CD1c-positive myeloid dendritic cell (primary cell): ENCODE results near the gene PLEKHO1.
"Not testable (repeated sequence)": the region's sequence is repeated elsewhere in the genome, so short reads cannot be mapped to it uniquely, and the experiment has no call there.

Source experiments
- DNase-seq: peaks from one replicate; pipeline ENCODE4 v3.0.0-alpha.2; 2016; ENCODE audit errors: extremely low spot score

The PLEKHO1 gene

DNA sequence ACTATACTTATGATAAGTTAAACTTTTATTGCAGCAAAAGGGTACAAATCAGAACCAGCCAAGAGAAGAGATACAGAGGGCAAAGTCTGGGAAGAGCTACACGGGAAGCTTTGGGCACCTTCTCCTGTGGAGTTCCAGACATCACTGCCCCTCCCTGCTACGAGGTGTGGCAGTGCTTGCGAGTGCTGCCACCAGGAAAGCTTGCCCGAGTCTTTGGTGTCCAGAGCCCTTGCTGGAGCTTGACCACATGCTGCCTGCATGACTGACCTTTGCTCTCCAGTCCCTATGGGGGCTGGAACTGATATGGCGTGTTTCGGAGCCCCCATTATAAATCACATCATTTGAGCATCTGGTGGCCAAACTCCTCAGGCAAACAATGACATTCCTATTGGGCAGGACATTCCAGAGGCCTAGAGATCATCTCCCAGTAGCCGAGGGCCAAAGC lies 23.4 kb downstream of the PLEKHO1 start:
- no peak for DNase-seq

DNA sequence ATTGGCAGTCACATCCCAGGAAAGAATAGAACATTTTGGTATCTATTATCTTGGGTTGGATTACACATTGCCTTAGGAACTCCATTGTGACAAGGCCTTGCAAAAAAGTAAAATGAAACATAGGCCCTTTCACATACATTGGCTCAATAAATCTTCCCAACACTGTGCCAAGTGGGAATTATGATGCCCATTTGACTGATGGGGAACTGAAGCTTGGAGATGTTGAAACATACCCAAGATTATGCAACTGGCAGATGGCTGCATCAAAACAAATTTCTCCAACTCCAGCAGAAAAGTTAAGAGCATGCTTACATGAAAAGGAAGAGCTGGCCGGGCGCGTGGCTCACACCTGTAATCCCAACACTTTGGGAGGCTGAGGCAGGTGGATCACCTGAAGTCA lies 26.9 kb downstream of the PLEKHO1 start:
- DNase-seq, result peak; percentile 78

DNA sequence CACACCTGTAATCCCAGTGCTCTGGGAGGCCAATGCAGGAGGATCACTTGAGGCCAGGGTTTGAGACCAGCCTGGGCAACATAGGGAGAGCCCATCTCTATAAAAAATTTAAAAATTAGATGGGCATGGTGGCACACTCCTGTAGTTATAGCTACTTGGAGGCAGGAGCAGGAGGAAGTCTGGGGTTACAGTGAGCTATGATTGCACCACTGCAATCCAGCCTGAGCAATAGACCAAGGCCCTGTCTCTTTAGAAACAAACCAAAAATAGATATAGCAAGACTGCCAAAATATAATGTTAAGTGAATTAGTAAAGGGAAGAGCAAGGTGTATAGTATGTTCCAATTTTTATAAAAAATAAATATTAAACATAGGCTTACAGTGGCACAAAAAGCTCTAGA lies 28.8 kb downstream of the PLEKHO1 start:
- no peak for DNase-seq

DNA sequence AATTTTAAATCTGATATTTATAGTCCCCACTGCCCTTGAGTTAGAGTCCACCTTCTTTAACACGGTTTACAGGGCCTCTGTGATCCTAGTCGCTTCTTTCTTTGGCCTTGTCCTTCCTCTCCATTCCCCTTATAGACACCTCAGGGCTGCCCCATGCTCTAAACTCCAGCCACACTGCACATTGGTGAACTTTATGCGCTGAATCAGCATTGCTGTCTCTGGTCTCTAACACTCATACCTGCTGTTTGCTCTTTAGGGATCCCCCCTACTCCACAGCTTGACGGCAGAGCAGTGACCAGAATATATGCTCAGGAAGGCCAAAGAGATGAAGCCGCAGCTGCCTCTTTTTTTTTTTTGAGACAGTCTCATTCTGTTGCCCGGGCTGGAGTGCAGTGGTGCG lies 30.2 kb downstream of the PLEKHO1 start:
- DNase-seq, result no peak

DNA sequence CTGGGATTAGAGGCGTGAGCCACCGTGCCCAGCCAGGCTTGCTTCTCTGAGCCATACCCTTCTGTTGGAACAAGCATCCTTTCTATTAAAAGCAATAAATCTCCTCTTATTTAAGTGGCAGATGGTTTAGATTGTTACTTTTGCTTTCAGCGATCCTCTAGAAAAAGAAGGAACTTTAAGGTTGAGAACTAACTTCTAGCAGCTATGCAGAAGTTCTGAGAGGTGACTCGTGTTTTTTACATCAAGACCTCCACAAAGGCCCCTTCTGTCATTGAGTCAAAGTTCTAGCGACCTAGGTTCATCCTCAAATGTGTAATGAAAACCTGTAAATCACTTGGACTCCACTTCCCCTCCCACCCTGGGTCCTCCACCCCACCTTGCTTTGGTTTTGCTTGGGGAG lies 30.8 kb downstream of the PLEKHO1 start:
- DNase-seq, result no peak

DNA sequence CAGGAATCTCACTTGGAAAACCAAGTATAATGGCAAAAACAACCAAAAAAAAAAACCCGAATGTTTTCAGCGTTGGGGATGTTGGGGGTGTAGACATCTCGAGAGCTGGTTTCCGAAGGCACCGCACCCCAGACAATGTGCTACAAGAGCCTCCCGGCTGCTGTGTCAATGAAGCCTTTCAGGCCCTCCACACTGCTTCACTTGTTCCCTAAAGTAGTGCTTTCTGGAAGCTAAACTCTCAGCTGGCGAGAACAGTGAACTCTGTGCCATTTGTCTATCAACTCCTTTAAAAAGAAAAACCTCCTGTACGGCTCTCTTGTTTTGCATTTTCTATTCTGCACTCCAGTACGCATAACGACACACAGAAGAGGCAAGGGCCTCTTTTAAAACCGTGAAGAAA lies 32.5 kb downstream of the PLEKHO1 start:
- no peak for DNase-seq

DNA sequence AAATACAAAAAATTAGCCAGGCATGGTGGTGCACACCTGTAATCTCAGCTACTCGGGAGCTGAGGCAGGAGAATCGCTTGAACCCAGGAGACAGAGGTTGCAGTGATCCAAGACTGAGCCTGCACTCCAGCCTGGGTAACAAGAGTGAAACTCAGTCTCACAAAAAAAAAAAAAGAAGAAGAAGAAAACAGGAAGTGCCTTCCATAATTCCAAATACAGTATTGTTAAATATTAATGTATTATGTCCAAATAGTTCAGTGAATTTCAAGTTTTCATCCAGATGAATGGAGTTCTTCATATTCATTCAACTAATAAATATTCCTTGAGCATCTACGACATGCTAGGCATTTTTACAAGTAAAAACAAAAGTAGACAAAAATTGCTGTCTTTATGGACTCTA lies 33.3 kb downstream of the PLEKHO1 start:
- peak; percentile 60 for DNase-seq

DNA sequence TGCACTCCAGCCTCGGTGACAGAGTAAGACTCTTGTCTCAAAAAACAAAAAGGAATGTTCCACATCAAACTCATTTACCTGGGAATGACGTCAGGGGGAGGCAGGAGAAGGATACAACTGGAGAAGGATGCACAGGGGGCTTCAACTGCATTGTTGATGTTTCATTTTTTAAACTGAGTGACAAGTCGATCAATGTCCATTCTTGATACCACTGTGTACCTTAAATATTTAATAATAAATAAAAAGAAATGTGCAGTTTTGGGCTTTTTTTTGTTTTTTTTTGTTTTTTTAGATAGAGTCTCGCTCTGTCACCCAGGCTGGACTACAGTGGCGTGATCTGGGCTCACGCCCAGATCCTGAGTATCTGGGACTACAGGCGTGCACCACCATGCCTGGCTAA lies 35.8 kb downstream of the PLEKHO1 start:
- DNase-seq, result no peak

DNA sequence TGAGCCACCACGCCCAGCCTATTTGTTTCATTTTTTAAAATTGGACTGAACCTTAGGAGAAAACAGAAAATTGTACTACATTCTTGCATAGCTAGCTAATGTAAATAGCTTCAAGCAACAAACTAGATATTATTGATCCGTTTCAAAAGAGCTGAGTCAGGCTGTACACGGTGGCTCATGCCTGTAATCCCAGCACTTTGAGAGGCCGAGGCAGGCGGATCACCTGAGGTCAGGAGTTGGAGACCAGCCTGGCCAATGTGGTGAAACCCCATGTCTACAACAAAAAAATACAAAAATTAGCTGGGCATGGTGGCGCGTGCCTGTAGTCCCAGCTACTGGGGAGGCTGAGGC lies 36.7 kb downstream of the PLEKHO1 start:
- not testable (repeated sequence) for DNase-seq

DNA sequence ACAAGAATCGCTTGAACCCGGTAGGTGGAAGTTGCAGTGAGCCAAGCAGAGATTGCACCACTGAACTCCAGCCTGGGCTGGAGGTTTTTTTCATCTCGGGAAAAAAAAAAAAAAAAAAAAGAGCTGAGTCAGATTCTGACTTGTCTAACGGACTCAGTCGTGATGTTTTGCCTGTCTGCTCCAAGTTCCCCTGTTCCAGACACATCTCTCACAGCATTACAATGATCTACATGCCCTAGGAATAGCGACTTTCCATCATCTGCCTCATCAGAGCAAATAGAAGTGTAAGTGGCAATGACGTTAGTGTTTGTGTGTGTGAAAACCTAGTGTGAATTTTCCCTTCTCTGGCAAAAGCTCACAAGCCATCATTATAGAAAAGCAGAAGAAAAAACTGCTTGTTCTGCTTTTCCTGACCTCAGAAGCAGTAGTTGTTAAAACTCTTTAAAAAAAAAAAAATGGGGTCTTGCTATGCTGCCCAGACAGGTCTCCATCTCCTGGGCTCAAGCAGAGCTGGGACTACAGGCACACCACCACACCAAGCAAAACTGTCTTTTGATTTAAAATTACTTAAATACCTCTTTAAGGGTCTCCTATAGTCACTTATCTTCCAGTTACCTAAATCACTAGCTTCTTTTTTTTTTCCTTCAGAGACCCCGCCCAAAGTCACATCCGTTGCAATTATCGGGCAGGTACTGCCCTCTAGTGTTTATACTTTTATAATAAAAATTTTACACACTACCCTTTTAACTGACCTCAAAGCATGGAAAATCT lies 37.3 kb downstream of the PLEKHO1 start:
- peak; percentile 86 for DNase-seq

DNA sequence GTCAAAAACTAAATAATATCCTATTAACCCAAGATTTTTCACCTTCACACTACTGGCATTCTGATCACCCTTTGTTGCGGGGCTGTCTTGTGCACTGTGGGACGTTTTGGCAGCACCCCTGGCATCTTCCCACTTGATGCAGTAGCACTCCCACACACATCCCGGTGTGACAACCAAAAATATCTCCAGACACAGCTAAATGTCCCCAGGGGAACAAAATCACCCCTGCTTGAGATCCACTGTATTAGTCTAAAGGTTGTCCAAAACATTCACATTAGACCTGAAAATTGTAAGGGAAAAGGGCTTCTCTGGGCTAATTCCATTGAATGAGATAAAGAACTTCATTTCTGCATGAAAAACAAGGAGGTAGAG lies 37.8 kb downstream of the PLEKHO1 start:
- no peak for DNase-seq

DNA sequence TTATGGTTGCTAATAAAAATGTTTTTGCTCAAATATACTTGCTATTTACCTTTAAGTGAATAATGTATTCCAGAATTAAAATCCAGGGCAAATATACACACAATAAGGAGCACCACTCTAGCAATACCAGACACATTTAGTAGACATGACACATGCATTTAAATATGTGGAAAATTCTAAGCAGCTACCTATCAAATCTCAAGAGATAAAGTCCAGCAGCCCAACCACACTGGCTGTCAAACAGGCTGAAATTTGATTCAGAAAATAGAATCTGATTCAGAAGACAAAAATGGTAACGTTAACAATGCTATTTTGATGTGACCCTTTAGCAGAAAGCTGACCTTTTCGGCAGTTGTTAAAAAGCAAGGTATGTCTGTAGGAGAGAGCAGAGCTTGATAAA lies 42.3 kb downstream of the PLEKHO1 start:
- DNase-seq, result no peak

DNA sequence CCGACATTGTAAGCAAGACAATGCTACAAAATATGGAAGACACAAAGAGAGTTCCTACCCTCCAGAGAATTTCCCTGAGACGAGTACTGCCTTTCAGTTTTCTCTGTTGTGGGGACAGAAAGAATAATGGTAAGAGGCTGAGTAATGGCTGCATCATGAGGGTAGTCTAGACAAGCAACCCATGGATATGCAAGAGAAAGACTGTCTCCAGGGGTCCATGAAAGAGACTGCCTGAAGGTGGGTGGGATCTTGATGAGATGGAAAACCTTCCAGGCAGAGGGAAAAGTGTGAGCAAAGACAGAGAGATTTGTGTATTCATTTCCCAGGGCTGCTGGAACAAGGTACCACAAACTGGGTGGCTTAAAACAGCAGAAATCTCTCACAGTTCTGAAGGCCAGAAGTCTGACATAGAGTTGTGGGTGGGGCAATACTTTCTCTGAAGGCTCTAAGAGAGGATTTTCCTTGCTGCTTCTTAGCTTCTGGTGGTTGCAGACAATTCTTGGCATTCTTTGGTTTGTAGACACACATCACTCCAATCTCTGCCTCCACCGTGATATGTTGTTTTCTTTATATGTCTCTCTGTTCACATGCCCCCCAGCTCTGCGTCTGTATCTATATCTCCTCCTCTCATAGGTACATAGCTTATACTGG lies 44.8 kb downstream of the PLEKHO1 start:
- no peak for DNase-seq

DNA sequence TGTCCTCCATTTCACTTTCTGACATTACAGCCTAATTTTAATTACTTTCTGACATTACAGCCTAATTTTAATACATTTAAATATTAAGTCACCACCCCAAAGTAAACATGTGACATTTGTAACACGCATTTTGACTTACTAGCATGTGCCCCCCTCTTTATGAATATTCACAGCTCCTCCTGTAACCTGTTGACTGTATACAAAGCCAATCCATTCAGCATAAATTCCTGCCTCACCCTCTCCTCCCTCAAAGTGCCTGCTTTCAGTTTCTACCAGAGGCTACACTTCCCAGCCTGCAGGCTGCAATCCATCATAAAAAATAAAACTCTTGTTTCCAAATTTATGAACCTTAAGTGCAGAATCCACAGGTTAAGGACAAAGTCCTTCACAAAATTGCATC lies 46.7 kb downstream of the PLEKHO1 start:
- DNase-seq, result no peak

DNA sequence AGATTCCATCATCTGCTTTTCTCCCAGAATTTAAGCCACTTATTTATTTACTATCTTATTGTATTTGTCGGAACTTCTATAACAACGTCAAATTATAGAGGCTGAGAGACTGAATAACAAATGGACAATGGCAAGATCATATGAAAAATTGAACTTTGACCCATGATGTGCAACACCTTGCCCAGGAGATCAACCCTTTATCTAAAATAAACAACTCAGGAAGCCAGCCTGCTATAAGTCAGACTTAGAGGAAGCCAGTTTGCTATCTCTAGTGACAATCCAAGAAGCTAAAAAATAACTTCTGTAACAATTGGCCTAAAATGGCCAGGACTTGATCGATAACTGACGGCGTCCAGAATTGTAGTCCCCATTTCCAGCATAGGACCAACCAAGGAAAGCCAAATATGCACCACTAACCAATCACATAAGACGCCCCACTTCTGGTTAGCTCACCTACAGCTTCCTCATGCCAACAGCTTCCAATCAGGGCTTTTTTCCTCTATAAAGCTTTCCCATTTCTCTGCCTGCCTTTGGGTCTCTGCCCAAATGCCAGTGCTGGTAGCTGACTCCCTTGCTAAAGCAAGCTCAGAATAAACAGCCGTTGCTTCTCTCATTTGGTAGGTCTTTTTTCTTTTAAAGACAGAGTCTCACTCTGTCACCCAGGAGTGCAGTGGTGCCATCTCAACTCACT lies 57.7 kb downstream of the PLEKHO1 start:
- DNase-seq, result no peak

DNA sequence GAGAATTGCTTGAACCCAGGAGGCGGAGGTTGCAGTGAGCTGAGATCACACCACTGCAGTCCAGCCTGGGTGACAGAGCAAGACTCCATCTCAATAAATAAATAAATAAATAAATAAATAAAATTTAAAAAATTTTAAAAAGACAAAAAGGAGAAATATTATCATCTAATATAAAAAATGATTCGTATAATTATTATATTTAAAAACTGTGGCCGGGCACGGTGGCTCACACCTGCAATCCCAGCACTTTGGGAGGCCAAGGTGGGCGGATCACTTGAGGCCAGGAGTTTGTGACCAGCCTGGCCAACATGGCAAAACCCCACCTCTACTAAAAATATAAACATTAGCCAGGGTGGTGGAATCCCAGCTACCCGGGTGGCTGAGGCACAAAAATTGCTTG lies 58.7 kb downstream of the PLEKHO1 start:
- DNase-seq, result not testable (repeated sequence)
